ENCODE results near the gene GAN.
A peak's percentile ranks its signal among the peaks of the same experiment; 100 is the strongest.

DNA sequence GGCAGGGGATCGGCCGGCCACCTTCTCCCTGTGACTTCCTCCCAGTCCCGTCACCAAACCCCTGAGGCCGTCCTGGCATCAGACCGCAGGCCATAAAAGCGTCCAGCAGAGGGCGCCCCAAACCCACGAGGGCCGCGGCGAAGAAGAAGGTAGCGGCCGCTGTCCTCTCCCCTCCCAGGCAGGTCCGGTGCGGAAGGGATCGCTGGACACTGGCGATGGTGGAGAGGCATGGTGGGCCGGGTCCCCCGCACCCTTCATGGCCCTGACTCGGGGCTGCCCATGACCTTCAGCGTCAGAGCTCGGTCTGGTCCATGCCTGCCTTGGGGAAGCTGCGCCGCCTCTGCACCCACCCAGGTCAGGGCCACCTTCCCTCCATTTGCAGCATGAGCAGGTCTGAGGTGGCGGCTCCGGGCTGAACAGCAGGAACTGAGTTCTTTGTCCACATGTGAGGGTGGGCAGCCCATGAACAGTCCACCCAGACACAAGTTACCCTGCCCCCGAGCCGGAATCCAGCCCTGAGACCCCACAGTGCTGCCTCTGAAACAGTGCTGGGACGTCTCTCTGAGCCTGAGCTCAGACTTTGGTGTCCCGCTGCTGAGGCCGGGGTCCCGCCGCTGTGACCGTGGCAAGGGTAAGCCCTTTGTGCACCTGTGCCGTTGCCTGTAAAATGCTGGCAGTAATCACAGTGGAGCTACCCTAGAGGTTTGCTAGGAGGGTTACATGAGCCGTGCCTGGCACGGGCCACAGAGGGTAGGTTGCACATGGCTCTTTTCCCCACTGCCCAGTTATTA is 89.0 kb downstream of the GAN start:
- TF ChIP-seq, protein P1, sequence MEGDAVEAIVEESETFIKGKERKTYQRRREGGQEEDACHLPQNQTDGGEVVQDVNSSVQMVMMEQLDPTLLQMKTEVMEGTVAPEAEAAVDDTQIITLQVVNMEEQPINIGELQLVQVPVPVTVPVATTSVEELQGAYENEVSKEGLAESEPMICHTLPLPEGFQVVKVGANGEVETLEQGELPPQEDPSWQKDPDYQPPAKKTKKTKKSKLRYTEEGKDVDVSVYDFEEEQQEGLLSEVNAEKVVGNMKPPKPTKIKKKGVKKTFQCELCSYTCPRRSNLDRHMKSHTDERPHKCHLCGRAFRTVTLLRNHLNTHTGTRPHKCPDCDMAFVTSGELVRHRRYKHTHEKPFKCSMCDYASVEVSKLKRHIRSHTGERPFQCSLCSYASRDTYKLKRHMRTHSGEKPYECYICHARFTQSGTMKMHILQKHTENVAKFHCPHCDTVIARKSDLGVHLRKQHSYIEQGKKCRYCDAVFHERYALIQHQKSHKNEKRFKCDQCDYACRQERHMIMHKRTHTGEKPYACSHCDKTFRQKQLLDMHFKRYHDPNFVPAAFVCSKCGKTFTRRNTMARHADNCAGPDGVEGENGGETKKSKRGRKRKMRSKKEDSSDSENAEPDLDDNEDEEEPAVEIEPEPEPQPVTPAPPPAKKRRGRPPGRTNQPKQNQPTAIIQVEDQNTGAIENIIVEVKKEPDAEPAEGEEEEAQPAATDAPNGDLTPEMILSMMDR (IDR thresholded peaks at IDR 0.05; ENCODE audit: low read depth, low read length), result peak; percentile 94
- TF ChIP-seq EZH2phosphoT487 (IDR thresholded peaks at IDR 0.05; ENCODE audit: low read depth), result no peak

Measured in OCI-LY3 (cell line).